ENCODE measurements around the gene ERICH6B. TPM values are rescaled to one million over a fixed set of nuclear protein-coding genes. Genes with fewer than 3 reads are reported as not detected.

ERICH6B gene
- total RNA-seq, 6 experiments from 2014 or later: not detected

DNA sequence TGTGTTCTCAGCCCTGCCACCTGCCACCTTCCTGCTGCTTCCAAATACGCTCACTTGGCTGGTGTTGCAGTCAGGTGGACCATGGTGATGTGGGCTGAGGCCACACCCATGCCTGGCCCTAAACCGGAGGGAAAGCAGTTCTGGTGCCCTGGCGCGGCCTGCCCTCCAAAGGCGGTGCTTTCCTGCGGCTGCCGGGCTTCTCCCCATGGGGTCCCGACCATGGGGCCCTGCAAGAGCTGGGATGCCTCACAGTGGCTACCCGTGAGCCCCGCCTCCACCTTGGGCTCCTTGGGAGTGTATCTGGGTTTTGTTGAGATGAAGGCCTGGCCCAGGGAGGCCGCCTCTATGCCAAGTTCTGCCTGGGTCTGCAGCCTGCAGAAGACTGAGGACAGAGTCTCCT, 73.7 kb downstream of the ERICH6B start:
- no peak for ATAC-seq
- H3K4me1 ChIP-seq: no peaks in the 10 kb centered on the region
- no CpG with 5 or more reads among the region's 11 CpGs for WGBS (ENCODE audit: insufficient coverage, low coverage, low lambda C conversion rate, missing lambda C conversion rate)
- H3K36me3 ChIP-seq: no peaks in the 10 kb centered on the region
- H3K9me3 ChIP-seq: no peaks in the 10 kb centered on the region
- DNase-seq: no peak
- no peak overlapping the region for H3K4me3 ChIP-seq
- intact Hi-C loops (cut with DNase I): no loop called here
- no peaks in the 10 kb centered on the region for H3K27me3 ChIP-seq
- H3K27ac ChIP-seq: no peak overlapping the region
- TF ChIP-seq POLR2A (IDR thresholded peaks at IDR 0.05): no peak
- TF ChIP-seq, protein P1, sequence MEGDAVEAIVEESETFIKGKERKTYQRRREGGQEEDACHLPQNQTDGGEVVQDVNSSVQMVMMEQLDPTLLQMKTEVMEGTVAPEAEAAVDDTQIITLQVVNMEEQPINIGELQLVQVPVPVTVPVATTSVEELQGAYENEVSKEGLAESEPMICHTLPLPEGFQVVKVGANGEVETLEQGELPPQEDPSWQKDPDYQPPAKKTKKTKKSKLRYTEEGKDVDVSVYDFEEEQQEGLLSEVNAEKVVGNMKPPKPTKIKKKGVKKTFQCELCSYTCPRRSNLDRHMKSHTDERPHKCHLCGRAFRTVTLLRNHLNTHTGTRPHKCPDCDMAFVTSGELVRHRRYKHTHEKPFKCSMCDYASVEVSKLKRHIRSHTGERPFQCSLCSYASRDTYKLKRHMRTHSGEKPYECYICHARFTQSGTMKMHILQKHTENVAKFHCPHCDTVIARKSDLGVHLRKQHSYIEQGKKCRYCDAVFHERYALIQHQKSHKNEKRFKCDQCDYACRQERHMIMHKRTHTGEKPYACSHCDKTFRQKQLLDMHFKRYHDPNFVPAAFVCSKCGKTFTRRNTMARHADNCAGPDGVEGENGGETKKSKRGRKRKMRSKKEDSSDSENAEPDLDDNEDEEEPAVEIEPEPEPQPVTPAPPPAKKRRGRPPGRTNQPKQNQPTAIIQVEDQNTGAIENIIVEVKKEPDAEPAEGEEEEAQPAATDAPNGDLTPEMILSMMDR (IDR thresholded peaks at IDR 0.05): no peak

DNA sequence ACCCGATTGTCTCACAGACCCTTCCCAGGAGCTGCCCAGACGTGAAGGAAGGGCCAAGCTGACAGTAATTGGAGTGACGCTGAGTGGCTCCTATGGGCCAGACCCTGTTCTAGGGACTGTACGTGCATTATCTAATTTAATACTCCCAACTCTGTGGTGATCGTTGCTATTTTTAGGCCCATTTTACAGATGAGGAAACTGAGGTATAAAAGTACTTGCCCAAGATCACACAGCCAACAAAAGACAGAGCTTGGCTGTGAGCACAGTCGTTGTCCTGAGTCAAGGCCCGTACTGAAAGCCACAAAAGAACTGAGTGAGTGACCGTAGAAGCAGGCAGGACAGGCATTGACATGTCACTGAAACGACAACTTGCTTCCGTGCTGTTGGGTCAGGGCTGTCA, 74.7 kb downstream of the ERICH6B start:
- intact Hi-C loops (cut with DNase I): no loop called here
- DNase-seq (no peak), ATAC-seq (no peak)
- WGBS (ENCODE audit: insufficient coverage, low coverage, low lambda C conversion rate, missing lambda C conversion rate): 75% methylated on average over 2 of the region's 10 CpGs
- Histone ChIP-seq H3K36me3 (peaks cover 0 to 9% (median 3%) of the 10 kb centered on the region in 4 donors), H3K9me3 (no peaks in the 10 kb centered on the region), H3K27ac (no peak overlapping the region), H3K27me3 (no peaks in the 10 kb centered on the region), H3K4me3 (no peak overlapping the region), H3K4me1 (no peaks in the 10 kb centered on the region)
- no peak for TF ChIP-seq POLR2A (IDR thresholded peaks at IDR 0.05)
- TF ChIP-seq, protein P1 (IDR thresholded peaks at IDR 0.05): no peak

DNA sequence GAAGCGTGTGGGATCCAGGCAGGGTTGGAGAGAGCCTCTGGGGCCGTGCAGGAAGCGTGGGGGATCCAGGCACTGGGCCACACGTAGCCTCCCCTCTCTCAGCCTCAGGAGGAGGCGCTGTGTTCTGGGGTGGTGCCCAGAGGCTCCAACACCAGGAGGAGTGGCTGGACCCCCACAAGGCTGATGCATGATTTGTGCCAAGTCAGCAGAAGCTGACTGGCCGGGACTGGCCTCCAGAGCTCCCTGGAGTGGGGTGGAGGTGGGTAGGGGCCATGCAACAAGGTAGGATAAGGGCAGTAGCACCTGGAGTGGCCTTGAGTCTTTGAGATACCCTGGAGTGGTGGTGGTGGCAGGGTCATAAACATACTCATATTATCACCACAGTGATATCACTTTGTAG, 75.3 kb downstream of the ERICH6B start:
- DNase-seq: no peak
- no peak for TF ChIP-seq POLR2A (IDR thresholded peaks at IDR 0.05)
- TF ChIP-seq, protein P1 (IDR thresholded peaks at IDR 0.05): no peak
- H3K27ac ChIP-seq: no peak overlapping the region

DNA sequence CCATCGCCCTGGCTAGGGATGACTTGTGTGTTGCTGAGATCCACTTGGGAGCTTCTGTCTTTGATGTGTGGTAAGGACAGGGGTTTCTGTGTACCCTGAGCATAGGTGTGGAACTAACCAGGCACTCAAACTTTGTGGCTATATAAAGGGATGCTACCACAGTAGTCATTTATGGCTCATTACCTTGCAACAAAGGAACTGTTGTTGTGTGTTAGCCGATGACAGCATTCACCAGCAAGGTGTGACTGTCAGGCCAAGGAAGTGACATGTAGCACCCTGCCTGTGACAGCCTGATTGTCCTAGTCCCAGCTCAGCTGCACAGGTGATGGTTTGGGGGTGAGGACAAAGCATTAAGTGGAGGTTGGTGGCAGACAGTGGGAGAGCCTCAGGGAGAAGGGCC, 77.2 kb downstream of the ERICH6B start:
- peak in 2 of 4 donors; percentile 22 to 43 for ATAC-seq

More for the DNA sequence above, 75.3 kb downstream of the ERICH6B start:
- H3K4me3 ChIP-seq: no peak overlapping the region
- no peaks in the 10 kb centered on the region for H3K9me3 ChIP-seq
- H3K36me3 ChIP-seq: peaks cover under 1 to 16% (median 6%) of the 10 kb centered on the region in 4 donors
- no peaks in the 10 kb centered on the region for H3K27me3 ChIP-seq
- peak in 2 of 4 donors; percentile 8 to 17 for ATAC-seq
- WGBS (ENCODE audit: insufficient coverage, low coverage, low lambda C conversion rate, missing lambda C conversion rate): no CpG with 5 or more reads among the region's 6 CpGs
- no peaks in the 10 kb centered on the region for H3K4me1 ChIP-seq
- intact Hi-C loops (cut with DNase I): no loop called here

More for the DNA sequence above, 77.2 kb downstream of the ERICH6B start:
- intact Hi-C loops (cut with DNase I): no loop called here
- 100% methylated on average over 2 of the region's 2 CpGs for WGBS (ENCODE audit: insufficient coverage, low coverage, low lambda C conversion rate, missing lambda C conversion rate)
- Histone ChIP-seq H3K27ac (no peak overlapping the region), H3K9me3 (no peaks in the 10 kb centered on the region), H3K4me1 (no peaks in the 10 kb centered on the region), H3K36me3 (peaks cover 7 to 34% (median 21%) of the 10 kb centered on the region in 4 donors), H3K27me3 (no peaks in the 10 kb centered on the region), H3K4me3 (no peak overlapping the region)
- DNase-seq: no peak
- no peak for TF ChIP-seq POLR2A (IDR thresholded peaks at IDR 0.05)
- TF ChIP-seq, protein P1 (IDR thresholded peaks at IDR 0.05): no peak
